ENCODE data around the gene DBP. TPM values are rescaled to one million over a fixed set of nuclear protein-coding genes. Genes with fewer than 3 reads are reported as not detected.
A peak's percentile ranks its signal among the peaks of the same experiment; 100 is the strongest.

The DBP gene
- total and polyA plus RNA-seq, 2 of the 13 experiments (the other 11 are each of a cell fraction or from before 2014, with no cell fraction given): 1.7 to 5.8 TPM

- TF ChIP-seq MAF1 (CRISPR knock-in tag; IDR thresholded peaks at IDR 0.05; ENCODE audit: borderline replicate concordance) (no peak), ZSCAN12 (CRISPR knock-in tag; IDR thresholded peaks at IDR 0.05) (no peak), ZNF101 (CRISPR knock-in tag; IDR thresholded peaks at IDR 0.05; ENCODE audit: borderline replicate concordance, low read depth) (no peak), PRDM4 (CRISPR knock-in tag; IDR thresholded peaks at IDR 0.05; ENCODE audit: borderline replicate concordance) (no peak), ZNF205 (CRISPR knock-in tag; IDR thresholded peaks at IDR 0.05) (no peak), ZNF446 (CRISPR knock-in tag; IDR thresholded peaks at IDR 0.05) (no peak), AGO1 (IDR thresholded peaks at IDR 0.05; ENCODE audit: low read depth, low read length, poor library complexity, severe bottlenecking) (peak; percentile 25), ZNF354B (CRISPR knock-in tag; IDR thresholded peaks at IDR 0.05) (no peak), MXD4 (CRISPR knock-in tag; IDR thresholded peaks at IDR 0.05) (no peak), HOXD1 (CRISPR knock-in tag; IDR thresholded peaks at IDR 0.05) (no peak), ZBTB33 (CRISPR knock-in tag; IDR thresholded peaks at IDR 0.05) (peak; percentile 66; the same call in 1 of the 2 replicates), AGO2 (optimal IDR thresholded peaks at IDR 0.05; ENCODE audit: low read depth, low read length) (peak; percentile 90), ZNF678 (CRISPR knock-in tag; IDR thresholded peaks at IDR 0.05) (no peak)
These were observed 23.9 kb downstream of the DBP start (continued) for GRCh38 chr19:48613024-48613851.

Measured in HepG2 (cell line).